Fibroblast of skin of right quadriceps (primary cell): ENCODE results near the gene APOBEC2.
"Not testable (repeated sequence)": the region's sequence is repeated elsewhere in the genome, so short reads cannot be mapped to it uniquely, and the experiment has no call there.

Source experiments
- DNase-seq: peaks from one replicate; pipeline ENCODE4 v3.0.0-alpha.2; 2013

The APOBEC2 gene

GRCh38 chr6:41053041-41053440 lies at the start of gene APOBEC2:
Gene APOBEC2, plus strand, starts transcription at chr6:41053202. Its CDS starts 146 bp downstream, at chr6:41053348.
- DNase-seq, result no peak

- peak; percentile 37 for DNase-seq
These were observed 46.8 kb upstream of the APOBEC2 start for GRCh38 chr6:41006217-41006616.

GRCh38 chr6:41006980-41007379 lies 46.0 kb upstream of the APOBEC2 start:
- not testable (repeated sequence) for DNase-seq

GRCh38 chr6:41008011-41008410 lies 45.0 kb upstream of the APOBEC2 start:
- DNase-seq, result no peak

GRCh38 chr6:41009669-41010068 lies 43.3 kb upstream of the APOBEC2 start:
- DNase-seq, result no peak

- DNase-seq, result no peak
These were observed 41.3 kb upstream of the APOBEC2 start for GRCh38 chr6:41011673-41012072.

GRCh38 chr6:41013466-41014153 lies 39.4 kb upstream of the APOBEC2 start:
- no peak for DNase-seq

- DNase-seq, result no peak
These were observed 38.2 kb upstream of the APOBEC2 start for GRCh38 chr6:41014780-41015179.

- DNase-seq, result not testable (repeated sequence)
These were observed 37.1 kb upstream of the APOBEC2 start for GRCh38 chr6:41015860-41016259.

- no peak for DNase-seq
These were observed 35.3 kb upstream of the APOBEC2 start for GRCh38 chr6:41017663-41018062.

GRCh38 chr6:41021832-41022231 lies 31.2 kb upstream of the APOBEC2 start:
- peak; percentile 73 for DNase-seq

- DNase-seq, result no peak
These were observed 30.7 kb upstream of the APOBEC2 start for GRCh38 chr6:41022294-41022693.

GRCh38 chr6:41023114-41023513 lies 29.9 kb upstream of the APOBEC2 start:
- DNase-seq, result no peak

- DNase-seq, result no peak
These were observed 27.0 kb upstream of the APOBEC2 start for GRCh38 chr6:41025966-41026530.

GRCh38 chr6:41027241-41027640 lies 25.8 kb upstream of the APOBEC2 start:
- DNase-seq, result no peak

- peak; percentile 71 for DNase-seq
These were observed 25.0 kb upstream of the APOBEC2 start for GRCh38 chr6:41027799-41028560.

- no peak for DNase-seq
These were observed 24.2 kb upstream of the APOBEC2 start for GRCh38 chr6:41028561-41029412.

GRCh38 chr6:41032830-41033229 lies 20.2 kb upstream of the APOBEC2 start:
- no peak for DNase-seq

- DNase-seq, result no peak
These were observed 19.2 kb upstream of the APOBEC2 start for GRCh38 chr6:41033776-41034175.

- no peak for DNase-seq
These were observed 16.8 kb upstream of the APOBEC2 start for GRCh38 chr6:41036186-41036585.

- no peak for DNase-seq
These were observed 16.4 kb upstream of the APOBEC2 start for GRCh38 chr6:41036601-41037000.

- DNase-seq, result no peak
These were observed 15.7 kb upstream of the APOBEC2 start for GRCh38 chr6:41037107-41037900.
